Activated CD8-positive, alpha-beta memory T cell treated with anti-CD3 and anti-CD28 coated beads, Interleukin-2, amount 50 U/mL, for 4 hours (primary cell): ENCODE data around the gene SERAC1.

ENCODE experiments used
- DNase-seq: peaks from one replicate; pipeline ENCODE4 v3.0.0-alpha.2; 2020

The SERAC1 gene

GRCh38 chr6:158118886-158119285 is 49.2 kb downstream of the SERAC1 start:
- no peak for DNase-seq

- DNase-seq, result no peak
These were observed 52.6 kb downstream of the SERAC1 start for GRCh38 chr6:158115508-158115907.

GRCh38 chr6:158115102-158115501 is 53.0 kb downstream of the SERAC1 start:
- DNase-seq, result no peak

- no peak for DNase-seq
These were observed 54.3 kb downstream of the SERAC1 start for GRCh38 chr6:158113802-158114201.

GRCh38 chr6:158111987-158112386 is 56.1 kb downstream of the SERAC1 start:
- no peak for DNase-seq

- no peak for DNase-seq
These were observed 57.1 kb downstream of the SERAC1 start for GRCh38 chr6:158110986-158111385.

GRCh38 chr6:158109748-158110147 is 58.3 kb downstream of the SERAC1 start:
- no peak for DNase-seq

- DNase-seq, result no peak
These were observed 63.4 kb downstream of the SERAC1 start for GRCh38 chr6:158104696-158105095.

- DNase-seq, result no peak
These were observed 64.8 kb downstream of the SERAC1 start for GRCh38 chr6:158103228-158103627.

GRCh38 chr6:158095671-158096070 is 72.4 kb downstream of the SERAC1 start:
- no peak for DNase-seq

GRCh38 chr6:158095031-158095430 is 73.0 kb downstream of the SERAC1 start:
- DNase-seq, result no peak

- no peak for DNase-seq
These were observed 75.3 kb downstream of the SERAC1 start for GRCh38 chr6:158092806-158093205.

GRCh38 chr6:158087224-158087867 is 80.7 kb downstream of the SERAC1 start:
- no peak for DNase-seq

- no peak for DNase-seq
These were observed 81.4 kb downstream of the SERAC1 start for GRCh38 chr6:158086504-158087223.

- DNase-seq, result no peak
These were observed 82.0 kb downstream of the SERAC1 start for GRCh38 chr6:158086054-158086503.

- no peak for DNase-seq
These were observed 82.6 kb downstream of the SERAC1 start for GRCh38 chr6:158085261-158086053.

GRCh38 chr6:158083455-158084325 is 84.4 kb downstream of the SERAC1 start:
- DNase-seq, result no peak

GRCh38 chr6:158081657-158081935 is 86.5 kb downstream of the SERAC1 start:
- no peak for DNase-seq

- DNase-seq, result no peak
These were observed 87.0 kb downstream of the SERAC1 start for GRCh38 chr6:158080849-158081656.

GRCh38 chr6:158078320-158078719 is 89.7 kb downstream of the SERAC1 start:
- DNase-seq, result no peak

- DNase-seq, result no peak
These were observed 90.4 kb downstream of the SERAC1 start for GRCh38 chr6:158077676-158078075.

- DNase-seq, result no peak
These were observed 91.5 kb downstream of the SERAC1 start for GRCh38 chr6:158076548-158076947.
